Activated CD4-positive, alpha-beta T cell treated with anti-CD3 and anti-CD28 coated beads, Interleukin-2, amount 50 U/mL, for 1 hour (primary cell): Measurements from ENCODE around the gene PDZRN4.
"Not testable (repeated sequence)": the region's sequence is repeated elsewhere in the genome, so short reads cannot be mapped to it uniquely, and the experiment has no call there.

ENCODE experiments used
- DNase-seq: peaks from one replicate; pipeline ENCODE4 v3.0.0-alpha.2; 2020

The PDZRN4 gene

GRCh38 chr12:41515953-41516352, 327.8 kb downstream of the PDZRN4 start:
- DNase-seq: no peak

- no peak for DNase-seq
Measured at GRCh38 chr12:41520869-41521268, 332.7 kb downstream of the PDZRN4 start.

GRCh38 chr12:41521872-41522379, 333.8 kb downstream of the PDZRN4 start:
- DNase-seq: no peak

GRCh38 chr12:41527062-41527461, 338.9 kb downstream of the PDZRN4 start:
- no peak for DNase-seq

DNA sequence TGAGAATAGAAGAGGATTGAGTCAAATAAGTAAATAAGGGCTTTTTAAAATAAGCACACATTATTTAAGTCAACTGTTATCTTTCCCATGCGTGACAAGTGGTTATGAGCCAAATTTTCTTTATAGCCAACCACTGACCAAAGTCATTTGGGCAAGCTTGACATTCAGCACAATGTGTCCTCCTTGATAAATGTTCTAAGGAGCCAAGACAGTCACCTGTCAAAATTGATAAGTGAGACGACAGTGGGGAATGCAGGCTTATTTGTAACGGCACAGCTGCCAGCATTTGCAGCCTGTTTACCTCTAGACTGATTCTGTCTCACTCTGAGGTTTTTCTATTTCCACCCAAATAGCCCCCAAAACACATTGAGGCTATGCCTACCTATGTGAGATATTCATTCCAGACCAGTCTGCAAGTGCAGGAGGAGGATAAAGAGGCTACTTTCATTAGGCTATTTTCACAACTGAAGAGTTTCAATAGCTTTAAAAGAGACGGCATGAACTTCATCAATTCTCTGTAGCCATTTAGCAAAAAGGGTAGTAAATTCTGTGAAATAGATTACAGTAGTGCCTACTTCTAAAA, 339.5 kb downstream of the PDZRN4 start:
- DNase-seq: no peak

DNA sequence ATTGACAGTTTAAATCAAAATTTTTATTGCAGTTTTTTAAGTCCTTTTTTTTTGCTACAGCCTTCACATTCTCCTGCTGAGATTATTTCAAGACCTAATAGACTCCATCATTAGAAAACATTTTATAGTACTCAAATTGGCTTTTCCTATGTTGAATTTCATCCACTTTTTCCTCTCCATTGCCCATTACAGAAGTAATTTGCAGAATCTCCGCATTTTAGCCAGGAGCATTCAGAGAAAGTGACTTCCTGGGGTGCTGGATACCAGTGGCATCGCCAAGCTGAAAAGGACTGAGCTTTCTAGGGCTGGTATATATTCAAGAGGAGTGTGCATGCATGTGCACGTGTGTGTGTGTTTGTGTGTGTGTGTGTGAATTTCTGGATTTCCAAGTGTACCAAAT, 340.8 kb downstream of the PDZRN4 start:
- DNase-seq: no peak

- DNase-seq: no peak
Measured at GRCh38 chr12:41530441-41530840, 342.3 kb downstream of the PDZRN4 start.

GRCh38 chr12:41531147-41531829, 343.2 kb downstream of the PDZRN4 start:
- DNase-seq: no peak

DNA sequence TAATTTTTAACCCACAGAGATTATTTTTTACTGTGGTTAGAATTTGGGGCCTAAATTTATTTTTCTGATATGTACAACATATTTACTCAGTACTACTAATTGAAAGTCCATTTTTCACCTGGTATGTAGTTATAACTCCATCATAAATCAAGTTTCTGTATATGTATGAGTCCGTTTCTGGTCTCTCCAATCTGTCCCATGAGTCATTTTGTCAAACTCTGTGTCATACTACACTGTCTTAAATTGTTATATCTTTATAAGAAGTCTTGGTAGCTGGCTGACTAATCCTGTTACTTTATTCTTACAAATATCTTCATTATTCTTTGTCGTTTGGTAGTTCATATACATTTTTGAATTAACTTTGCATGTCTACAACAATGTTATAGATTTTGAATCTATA, 344.0 kb downstream of the PDZRN4 start:
- DNase-seq: no peak

DNA sequence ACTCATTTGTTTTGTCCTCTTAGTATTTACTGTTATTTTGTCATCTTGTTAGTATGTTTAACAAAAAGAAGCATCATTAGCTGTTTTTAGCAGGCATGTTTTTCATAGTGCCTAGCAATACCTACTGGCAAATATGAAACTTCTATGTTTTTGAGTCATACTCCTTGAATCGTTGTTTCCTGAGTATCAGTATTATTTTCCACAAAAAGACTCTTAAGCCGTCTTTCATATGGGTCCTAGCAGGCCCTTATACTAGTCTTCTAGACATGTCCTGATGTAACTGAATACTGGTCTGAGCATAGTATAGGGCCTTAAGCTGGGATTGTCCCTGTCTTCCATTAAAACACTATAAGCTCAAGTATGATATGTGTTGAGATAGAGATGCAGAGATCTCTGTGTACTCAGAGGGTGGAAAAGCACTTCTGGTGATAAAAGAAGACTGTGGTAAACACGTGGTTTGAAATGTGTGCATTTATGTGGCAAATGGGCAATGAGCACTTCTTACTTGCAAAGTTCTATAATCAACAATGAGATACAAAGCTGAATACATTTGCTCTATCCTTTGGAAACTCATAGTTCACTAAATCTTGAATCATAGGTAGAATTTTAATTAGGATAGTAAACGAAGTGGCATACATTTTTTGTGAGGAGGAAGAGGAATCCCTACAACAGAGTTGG, 348.8 kb downstream of the PDZRN4 start:
- no peak for DNase-seq

DNA sequence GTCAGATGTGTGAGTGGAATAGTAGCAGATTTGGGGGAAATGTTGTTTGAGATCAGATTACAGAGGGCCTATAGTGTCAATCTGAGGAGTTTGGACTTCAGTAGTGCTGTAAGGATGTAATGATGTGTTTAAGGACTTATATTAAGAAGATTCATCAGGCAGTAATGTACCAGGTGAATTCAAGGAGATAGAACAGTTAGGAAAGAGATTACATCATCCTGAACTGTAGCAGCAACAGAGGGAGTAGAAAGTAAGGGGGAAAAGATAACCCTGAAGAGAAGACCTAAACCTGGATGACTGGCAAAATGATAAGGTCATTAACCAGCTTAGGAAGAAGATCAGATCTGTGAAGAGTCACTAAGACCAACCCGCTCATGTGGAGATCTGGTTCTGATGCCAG, 349.4 kb downstream of the PDZRN4 start:
- no peak for DNase-seq

DNA sequence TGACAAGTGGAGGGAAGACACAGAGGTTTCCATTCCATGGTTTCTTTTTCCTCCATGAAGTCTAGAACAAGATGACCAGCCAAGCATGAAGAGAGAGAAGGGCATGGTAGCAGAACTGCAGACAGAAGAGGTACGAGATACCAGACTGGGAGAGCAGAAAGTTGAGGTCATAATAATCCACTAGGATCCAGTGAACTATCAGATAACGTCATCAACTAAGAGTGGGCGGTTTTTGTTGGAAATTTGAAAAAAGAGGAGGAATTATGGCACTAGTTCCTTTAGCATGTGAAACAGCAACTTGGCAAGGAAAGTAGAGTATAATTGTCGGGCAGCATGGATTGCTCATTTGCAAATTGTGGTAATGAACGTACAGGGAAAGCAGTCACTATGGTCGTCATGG, 357.6 kb downstream of the PDZRN4 start:
- DNase-seq: no peak

- DNase-seq: not testable (repeated sequence)
Measured at GRCh38 chr12:41547071-41547470, 359.0 kb downstream of the PDZRN4 start.

- DNase-seq: no peak
Measured at GRCh38 chr12:41548926-41549325, 360.8 kb downstream of the PDZRN4 start.

DNA sequence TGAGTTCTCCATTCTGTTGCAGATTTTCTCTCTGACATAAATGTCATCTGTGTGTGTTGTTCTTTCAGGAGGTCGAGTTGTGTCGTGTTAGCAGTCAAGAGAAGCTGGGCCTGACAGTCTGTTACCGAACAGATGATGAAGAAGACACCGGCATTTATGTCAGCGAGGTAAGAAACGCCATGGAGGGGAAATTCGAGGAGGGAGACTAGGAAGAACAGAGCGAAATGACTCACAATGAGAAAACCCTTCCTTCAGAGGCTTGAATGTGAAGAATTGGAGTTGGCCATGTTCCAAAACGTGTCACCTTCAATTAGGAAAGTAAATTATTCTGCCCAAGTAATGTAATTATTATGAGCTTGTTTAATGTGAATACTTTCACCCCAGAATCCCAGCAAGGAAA, 364.5 kb downstream of the PDZRN4 start:
- no peak for DNase-seq

DNA sequence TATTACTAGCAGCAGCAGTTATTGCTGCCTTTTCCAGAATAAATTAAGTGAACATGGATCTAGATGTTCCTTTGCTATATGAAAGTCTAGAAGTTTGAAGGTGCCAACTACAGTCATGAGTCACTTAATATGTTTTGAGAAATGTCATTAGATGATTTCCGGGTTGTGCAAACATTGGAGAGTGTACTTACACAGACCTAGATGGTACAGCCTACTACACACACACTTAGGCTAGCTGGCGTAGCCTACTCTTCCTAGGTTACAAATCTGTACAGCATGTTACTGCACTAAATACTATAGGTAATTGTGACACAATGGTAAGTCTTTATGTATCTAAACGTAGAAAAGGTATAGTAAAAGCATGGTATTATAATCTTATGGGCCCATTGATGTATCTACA, 368.1 kb downstream of the PDZRN4 start:
- DNase-seq: no peak

- DNase-seq: no peak
Measured at GRCh38 chr12:41557344-41557743, 369.2 kb downstream of the PDZRN4 start.

DNA sequence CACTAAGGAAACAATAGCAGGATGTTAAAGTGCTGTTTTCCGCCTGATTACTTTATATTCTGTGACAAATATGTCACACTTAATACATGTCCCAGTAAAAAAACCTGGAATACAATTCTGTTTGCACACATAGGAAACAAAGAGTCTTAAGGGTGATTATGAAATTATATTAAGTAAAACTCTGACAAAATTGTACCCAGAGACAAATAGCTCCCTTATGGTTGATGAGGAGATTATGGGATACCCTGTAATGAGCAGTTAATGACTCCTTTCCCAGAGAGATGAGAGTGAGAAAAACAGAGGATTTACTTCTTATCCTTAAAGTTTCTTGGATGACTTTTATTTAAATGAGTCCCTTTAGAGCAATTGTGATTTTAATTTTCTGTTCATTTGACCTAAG, 370.6 kb downstream of the PDZRN4 start:
- no peak for DNase-seq

DNA sequence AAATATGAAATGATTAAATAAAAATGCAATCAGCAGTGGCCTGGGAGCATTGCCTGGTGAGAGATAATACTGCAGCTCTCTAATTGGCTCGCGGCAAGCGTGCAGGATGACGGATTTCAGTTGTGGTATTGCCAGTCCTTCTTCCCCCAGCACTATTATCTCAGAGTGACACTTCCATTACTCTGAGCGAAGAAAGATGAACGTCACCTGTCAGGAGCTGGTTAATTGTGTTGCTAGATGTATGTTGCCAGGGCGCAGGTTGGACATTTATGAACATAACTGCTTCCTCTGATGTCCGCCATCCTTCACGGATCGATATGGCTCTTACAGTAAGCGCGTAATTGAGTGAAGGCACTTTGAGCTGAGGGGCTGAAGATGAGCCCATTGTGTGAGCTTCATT, 374.9 kb downstream of the PDZRN4 start:
- DNase-seq: no peak

GRCh38 chr12:41564816-41565215, 376.7 kb downstream of the PDZRN4 start:
- DNase-seq: no peak

- DNase-seq: no peak
Measured at GRCh38 chr12:41566703-41567102, 378.6 kb downstream of the PDZRN4 start.

GRCh38 chr12:41573445-41573844, 385.3 kb downstream of the PDZRN4 start:
- no peak for DNase-seq

DNA sequence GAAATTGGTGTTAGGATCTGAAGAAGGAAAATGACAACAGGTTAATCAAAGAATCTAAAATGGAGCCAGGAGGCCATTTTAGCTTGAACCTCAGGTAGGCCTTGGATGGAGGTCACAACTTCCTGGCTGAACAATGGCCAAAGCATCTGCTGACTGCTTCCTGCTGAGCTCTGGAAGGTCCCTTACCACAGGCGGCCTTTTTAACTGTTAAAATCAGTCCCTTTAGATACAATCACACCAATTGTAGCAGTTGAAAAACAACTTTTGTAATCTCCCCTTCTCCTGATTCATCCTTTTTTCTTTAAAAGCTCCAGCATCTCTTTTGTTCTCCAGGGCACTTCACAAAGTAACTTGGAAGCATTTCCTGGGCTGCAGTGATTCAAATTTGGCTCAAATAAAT, 388.8 kb downstream of the PDZRN4 start:
- no peak for DNase-seq

- no peak for DNase-seq
Measured at GRCh38 chr12:41577995-41578394, 389.9 kb downstream of the PDZRN4 start.
